Measurements from ENCODE around the gene ADCY6. TPM values are rescaled to one million over a fixed set of nuclear protein-coding genes. Genes with fewer than 3 reads are reported as not detected.

ADCY6 gene
- total RNA-seq, 4 donors from 2014 or later: 23.6 to 45.5 (median 30.3) TPM

DNA sequence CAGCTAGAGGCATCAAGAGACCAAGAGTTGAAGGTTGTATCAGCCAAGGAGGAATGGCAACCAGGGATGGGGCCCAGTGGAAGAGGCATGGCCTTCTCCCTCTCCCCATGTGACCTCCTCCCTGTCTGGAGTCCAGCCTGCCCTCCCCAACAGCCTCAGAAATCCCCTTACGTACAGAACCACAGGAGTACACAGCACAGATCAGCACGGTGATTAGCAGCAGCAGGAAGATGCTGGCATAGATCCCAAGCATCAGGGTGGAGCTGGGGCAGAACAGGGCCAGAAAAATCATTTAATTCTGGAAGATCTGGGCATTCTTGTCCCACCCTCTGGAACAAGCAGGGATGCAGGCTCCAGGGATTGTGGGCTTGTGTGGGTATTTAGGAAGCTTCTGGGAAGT, 14.4 kb downstream of the ADCY6 start:
- Histone ChIP-seq H3K27ac (no peak overlapping the region), H3K9me3 (no peaks in the 10 kb centered on the region), H3K4me1 (peaks cover 0 to 3% of the 10 kb centered on the region in 2 donors), H3K36me3 (peaks cover 52 to 56% of the 10 kb centered on the region in 2 donors), H3K27me3 (no peaks in the 10 kb centered on the region), H3K4me3 (replicated peaks in 1 of 3) (no peak overlapping the region)
- DNase-seq: no peak
- 79 to 89% methylated on average over 2 of the region's 2 CpGs for WGBS, 2 donors
- intact Hi-C loops (cut with DNase I): no loop called here
- no peak for TF ChIP-seq POLR2A (IDR thresholded peaks at IDR 0.05)
- TF ChIP-seq, protein P1, sequence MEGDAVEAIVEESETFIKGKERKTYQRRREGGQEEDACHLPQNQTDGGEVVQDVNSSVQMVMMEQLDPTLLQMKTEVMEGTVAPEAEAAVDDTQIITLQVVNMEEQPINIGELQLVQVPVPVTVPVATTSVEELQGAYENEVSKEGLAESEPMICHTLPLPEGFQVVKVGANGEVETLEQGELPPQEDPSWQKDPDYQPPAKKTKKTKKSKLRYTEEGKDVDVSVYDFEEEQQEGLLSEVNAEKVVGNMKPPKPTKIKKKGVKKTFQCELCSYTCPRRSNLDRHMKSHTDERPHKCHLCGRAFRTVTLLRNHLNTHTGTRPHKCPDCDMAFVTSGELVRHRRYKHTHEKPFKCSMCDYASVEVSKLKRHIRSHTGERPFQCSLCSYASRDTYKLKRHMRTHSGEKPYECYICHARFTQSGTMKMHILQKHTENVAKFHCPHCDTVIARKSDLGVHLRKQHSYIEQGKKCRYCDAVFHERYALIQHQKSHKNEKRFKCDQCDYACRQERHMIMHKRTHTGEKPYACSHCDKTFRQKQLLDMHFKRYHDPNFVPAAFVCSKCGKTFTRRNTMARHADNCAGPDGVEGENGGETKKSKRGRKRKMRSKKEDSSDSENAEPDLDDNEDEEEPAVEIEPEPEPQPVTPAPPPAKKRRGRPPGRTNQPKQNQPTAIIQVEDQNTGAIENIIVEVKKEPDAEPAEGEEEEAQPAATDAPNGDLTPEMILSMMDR (IDR thresholded peaks at IDR 0.05): no peak

DNA sequence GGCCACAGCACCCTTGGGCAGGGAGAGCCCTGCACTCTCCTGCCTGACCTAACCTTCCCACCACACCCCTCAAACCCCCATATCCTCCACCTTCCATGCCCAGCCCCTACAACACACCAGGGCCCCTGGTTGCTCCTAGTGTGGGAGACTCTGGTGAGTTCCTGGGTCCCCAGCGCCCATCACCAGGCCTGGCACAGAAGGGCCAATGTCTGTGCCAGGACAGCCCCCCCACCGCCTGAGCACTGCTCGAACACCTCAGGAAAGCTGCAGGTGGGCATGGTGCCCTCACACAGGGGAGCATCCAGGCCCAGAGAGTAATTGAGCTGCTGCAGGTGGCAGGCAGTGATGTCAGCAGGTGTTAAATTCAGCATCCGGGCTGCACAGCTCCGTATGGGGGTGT, 15.2 kb downstream of the ADCY6 start:
- intact Hi-C loops (cut with DNase I): no loop called here
- Histone ChIP-seq H3K9me3 (no peaks in the 10 kb centered on the region), H3K4me3 (replicated peaks in 1 of 3) (no peak overlapping the region), H3K36me3 (peaks cover 52 to 60% of the 10 kb centered on the region in 2 donors), H3K4me1 (peaks cover 0 to 3% of the 10 kb centered on the region in 2 donors), H3K27me3 (no peaks in the 10 kb centered on the region), H3K27ac (no peak overlapping the region)
- DNase-seq: no peak
- no peak for TF ChIP-seq POLR2A (IDR thresholded peaks at IDR 0.05)
- TF ChIP-seq, protein P1 (IDR thresholded peaks at IDR 0.05): no peak
- WGBS, 2 donors: 90 to 94% methylated on average over 5 of the region's 5 CpGs

DNA sequence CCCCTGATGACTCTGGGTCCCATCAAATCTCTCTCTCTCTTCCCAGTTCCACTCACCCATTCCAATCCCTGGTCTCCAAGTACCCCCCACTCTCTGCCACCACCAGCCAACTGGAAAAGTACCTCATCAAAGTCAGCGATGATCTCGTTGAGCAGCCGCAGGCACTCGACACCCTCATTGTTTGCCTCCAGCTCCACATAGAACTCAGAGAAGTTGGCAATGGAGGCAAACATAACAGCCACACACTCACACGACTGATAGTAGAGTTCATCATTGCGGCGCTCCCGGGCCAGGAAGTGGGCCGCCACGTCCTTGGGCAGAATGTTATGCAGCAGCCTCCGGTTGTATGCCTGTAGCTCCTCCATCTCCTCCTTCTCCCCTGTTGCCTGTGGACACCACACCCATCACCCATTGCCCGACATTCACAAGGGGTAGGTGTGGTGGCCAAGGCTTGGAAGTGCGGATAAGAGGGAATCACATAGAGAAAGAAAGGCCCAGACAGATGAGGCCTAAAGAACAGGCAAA, 17.2 kb downstream of the ADCY6 start:
- intact Hi-C loops (cut with DNase I): no loop called here
- DNase-seq: no peak
- no peak for TF ChIP-seq POLR2A (IDR thresholded peaks at IDR 0.05)
- TF ChIP-seq, protein P1 (IDR thresholded peaks at IDR 0.05): no peak
- H3K9me3 ChIP-seq: no peaks in the 10 kb centered on the region
- H3K36me3 ChIP-seq: peaks cover 52 to 65% of the 10 kb centered on the region in 2 donors
- 85 to 93% methylated on average over 13 of the region's 13 CpGs for WGBS, 2 donors
- no peaks in the 10 kb centered on the region for H3K27me3 ChIP-seq
- no peak overlapping the region for H3K4me3 ChIP-seq (replicated peaks in 1 of 3)
- peaks cover 0 to 4% of the 10 kb centered on the region in 2 donors for H3K4me1 ChIP-seq
- H3K27ac ChIP-seq: no peak overlapping the region

DNA sequence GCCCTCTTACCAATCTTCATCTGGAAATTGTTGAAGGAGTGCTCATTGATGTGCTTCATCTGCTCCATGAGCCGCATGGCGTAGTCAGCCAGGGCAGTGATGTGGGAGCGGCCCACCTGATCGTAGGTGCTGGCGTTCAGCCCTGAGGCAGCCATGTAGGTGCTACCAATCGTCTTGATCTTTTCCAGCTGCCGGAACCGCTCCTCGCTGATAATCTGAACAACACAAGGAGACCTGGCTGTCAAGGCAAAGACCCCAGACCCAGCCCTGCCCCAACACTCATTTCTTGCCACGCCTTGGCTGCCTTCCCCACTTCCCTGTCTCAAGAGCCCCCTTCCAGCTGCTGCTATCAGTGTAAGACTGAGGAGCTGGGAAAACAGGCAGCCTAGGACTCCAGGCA, 18.1 kb downstream of the ADCY6 start:
- Histone ChIP-seq H3K36me3 (peaks cover 52 to 62% of the 10 kb centered on the region in 2 donors), H3K4me3 (replicated peaks in 1 of 3) (no peak overlapping the region), H3K4me1 (peaks cover 0 to 4% of the 10 kb centered on the region in 2 donors), H3K27me3 (no peaks in the 10 kb centered on the region), H3K9me3 (no peaks in the 10 kb centered on the region), H3K27ac (no peak overlapping the region)
- 95 to 97% methylated on average over 10 of the region's 10 CpGs for WGBS, 2 donors
- DNase-seq: no peak
- intact Hi-C loops (cut with DNase I): no loop called here
- TF ChIP-seq, protein P1 (IDR thresholded peaks at IDR 0.05): no peak
- TF ChIP-seq POLR2A (IDR thresholded peaks at IDR 0.05): no peak

DNA sequence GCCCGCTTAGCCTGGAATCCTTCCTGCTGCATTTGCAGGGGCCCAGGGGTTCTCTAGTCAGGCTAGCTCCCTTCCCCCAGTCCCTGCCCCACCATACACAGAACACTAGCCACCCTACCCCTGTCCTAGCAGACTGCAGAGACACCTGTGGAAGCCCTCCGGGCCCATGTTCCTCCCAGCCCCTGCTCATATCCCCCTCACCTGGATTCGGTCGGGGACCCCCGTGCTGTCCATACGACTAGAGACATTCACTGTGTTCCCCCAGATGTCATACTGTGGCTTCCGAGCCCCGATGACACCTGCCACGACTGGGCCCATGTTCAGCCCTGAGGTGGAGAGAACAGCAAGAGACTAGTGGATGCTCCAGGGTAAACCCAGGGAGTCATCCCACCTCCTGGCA, 20.2 kb downstream of the ADCY6 start:
- peaks cover 0 to 4% of the 10 kb centered on the region in 2 donors for H3K4me1 ChIP-seq
- no peak overlapping the region for H3K4me3 ChIP-seq (replicated peaks in 1 of 3)
- 89 to 95% methylated on average over 7 to 9 of the region's 9 CpGs for WGBS, 2 donors
- intact Hi-C loops (cut with DNase I): no loop called here
- no peak overlapping the region for H3K27ac ChIP-seq
- TF ChIP-seq POLR2A (IDR thresholded peaks at IDR 0.05): no peak
- TF ChIP-seq, protein P1 (IDR thresholded peaks at IDR 0.05): no peak
- DNase-seq: no peak
- H3K27me3 ChIP-seq: no peaks in the 10 kb centered on the region
- peaks cover 34 to 44% of the 10 kb centered on the region in 2 donors for H3K36me3 ChIP-seq
- H3K9me3 ChIP-seq: no peaks in the 10 kb centered on the region
